SK-N-SH (cell line): ENCODE measurements around the gene FBXO40. TPM values are rescaled to one million over a fixed set of nuclear protein-coding genes. Genes with fewer than 3 reads are reported as not detected.

Experiments
- CTCF ChIA-PET: fragments of 300-600, 350-600 bp; formaldehyde crosslinking; extraction: SDS; loops from one replicate; lab custom pipeline; 2021; lab: Yijun Ruan, JAX
- POLR2A ChIA-PET: fragments of 350-600 bp; sonication (Branson Sonifier 250); formaldehyde crosslinking; extraction: SDS; loops from one replicate; lab custom pipeline; 2020; ENCODE audit warnings: antibody characterized with exemption, inconsistent platforms; lab: Yijun Ruan, JAX
- DNase-seq: peaks from one replicate; pipeline ENCODE4 v3.0.0; 2012
- H2AFZ ChIP-seq: fragments of 200-600 bp; sonication (generic); 2 replicates; pipeline ENCODE4 v1.8.1; 2016; ENCODE audit warnings: antibody characterized with exemption, mild to moderate bottlenecking, low read depth
- H3F3A ChIP-seq: fragments of 200-600 bp; sonication (generic); replicated peaks from 2 replicates; pipeline ENCODE3; 2016; ENCODE audit warnings: antibody characterized with exemption, mild to moderate bottlenecking; ENCODE audit not compliant: insufficient read depth
- H3K27ac ChIP-seq, 2 experiments: fragments of 200-500 bp in 1 of 2; fragments of 200-600 bp in 1 of 2; sonication (Bioruptor generic) in 1 of 2; sonication (generic), shearing (Covaris generic) in 1 of 2; 2 replicates each; pipeline versions ENCODE4 v1.5.1 to v1.6.1; 2014 to 2016; ENCODE audit warnings: low read depth in 2 of 2, inconsistent platforms in 1 of 2, low read length in 1 of 2, mild to moderate bottlenecking in 1 of 2, mixed read lengths in 1 of 2
- H3K27me3 ChIP-seq: fragments of 200-600 bp; sonication (generic), shearing (Covaris generic); 2 replicates; pipeline ENCODE4 v1.6.1; 2016; ENCODE audit warnings: mixed run types; ENCODE audit not compliant: insufficient read depth
- H3K36me3 ChIP-seq, 2 experiments: fragments of 200-500 bp in 1 of 2; fragments of 200-600 bp in 1 of 2; sonication (Bioruptor generic) in 1 of 2; sonication (generic) in 1 of 2; replicated peaks in 1 of 2; 2 replicates each; pipeline versions ENCODE3 to v1.5.1; 2014 to 2016; ENCODE audit warnings: low read length in 1 of 2, mild to moderate bottlenecking in 1 of 2; ENCODE audit not compliant: insufficient read depth in 2 of 2, control insufficient read depth in 1 of 2
- H3K4me1 ChIP-seq, 2 experiments: fragments of 200-500 bp in 1 of 2; fragments of 200-600 bp in 1 of 2; sonication (Bioruptor generic) in 1 of 2; sonication (generic), shearing (Covaris generic) in 1 of 2; 2 replicates each; pipeline versions ENCODE4 v1.5.1 to v1.6.1; 2014 to 2016; ENCODE audit warnings: low read depth in 1 of 2, low read length in 1 of 2, mixed run types in 1 of 2; ENCODE audit not compliant: insufficient read depth in 2 of 2, control insufficient read depth in 1 of 2
- H3K4me2 ChIP-seq: fragments of 200-600 bp; sonication (generic), shearing (Covaris generic); 2 replicates; pipeline ENCODE4 v1.6.1; 2017; ENCODE audit warnings: mixed run types
- H3K4me3 ChIP-seq, 2 experiments: fragments of 200-500 bp in 1 of 2; fragments of 200-600 bp in 1 of 2; sonication (Bioruptor generic) in 1 of 2; sonication (generic), shearing (Covaris generic) in 1 of 2; 2 replicates each; pipeline versions ENCODE4 v1.5.1 to v1.8.1; 2014 to 2016; ENCODE audit warnings: low read depth in 2 of 2, inconsistent platforms in 1 of 2, low read length in 1 of 2, mild to moderate bottlenecking in 1 of 2, mixed read lengths in 1 of 2, moderate library complexity in 1 of 2
- H3K79me2 ChIP-seq: fragments of 200-600 bp; sonication (generic); 2 replicates; pipeline ENCODE4 v1.8.1; 2017; ENCODE audit warnings: mild to moderate bottlenecking; ENCODE audit not compliant: insufficient read depth
- H3K9ac ChIP-seq: fragments of 200-600 bp; sonication (generic); 2 replicates; pipeline ENCODE4 v1.6.1; 2017; ENCODE audit warnings: mixed run types
- H3K9me2 ChIP-seq: fragments of 200-600 bp; sonication (generic); 2 replicates; pipeline ENCODE4 v1.6.1; 2017; ENCODE audit warnings: mixed run types
- H3K9me3 ChIP-seq: fragments of 200-600 bp; sonication (generic); 2 replicates; pipeline ENCODE4 v1.6.1; 2017; ENCODE audit warnings: mixed run types, mild to moderate bottlenecking, moderate library complexity
- H4K20me1 ChIP-seq: fragments of 200-600 bp; sonication (generic); 2 replicates; pipeline ENCODE4 v1.6.1; 2017; ENCODE audit warnings: mild to moderate bottlenecking, mixed run types; ENCODE audit not compliant: insufficient read depth
- CTCF ChIP-seq: fragments of 200-600 bp; sonication (generic); IDR thresholded peaks from 2 replicates; pipeline ENCODE4 v1.6.1; 2017; ENCODE audit warnings: antibody characterized with exemption, mild to moderate bottlenecking, moderate library complexity
- EP300 ChIP-seq, 2 experiments: IDR thresholded peaks; 2 replicates each; pipeline versions ENCODE4 v1.4.0 to v1.6.1; 2012; ENCODE audit warnings: borderline replicate concordance in 1 of 2, low read depth in 1 of 2, low read length in 1 of 2
- EZH2phosphoT487 ChIP-seq: fragments of 200-600 bp; sonication (generic); IDR thresholded peaks from 2 replicates; pipeline ENCODE4 v1.6.1; 2017; ENCODE audit warnings: low read depth, mixed run types, mild to moderate bottlenecking, antibody characterized with exemption, moderate library complexity, borderline replicate concordance
- FOXJ3 ChIP-seq: sonication (generic); formaldehyde crosslinking; IDR thresholded peaks from 2 replicates; pipeline ENCODE4 v1.5.1; 2020; ENCODE audit warnings: mild to moderate bottlenecking, missing genetic modification reagents
- FOXM1 ChIP-seq: IDR thresholded peaks from 2 replicates; pipeline ENCODE4 v1.4.0; 2012; ENCODE audit warnings: low read depth, mild to moderate bottlenecking
- MAX ChIP-seq: IDR thresholded peaks from 2 replicates; pipeline ENCODE4 v1.4.0; 2012; ENCODE audit warnings: low read depth
- PBX3 ChIP-seq: IDR thresholded peaks from 2 replicates; pipeline ENCODE4; 2012
- SIN3A ChIP-seq: IDR thresholded peaks from 2 replicates; pipeline ENCODE4 v1.6.1; 2012; ENCODE audit warnings: low read depth, mild to moderate bottlenecking, low read length, moderate library complexity, borderline replicate concordance
- SMC3 ChIP-seq: IDR thresholded peaks from 2 replicates; pipeline ENCODE4 v1.6.1; 2012; ENCODE audit warnings: low read depth, low read length, improper control_type of control experiment
- TCF12 ChIP-seq: IDR thresholded peaks from 2 replicates; pipeline ENCODE4 v1.4.0; 2012
- ZBTB33 ChIP-seq: IDR thresholded peaks from 2 replicates; pipeline ENCODE4 v1.4.0; 2012; ENCODE audit warnings: low read depth, borderline replicate concordance
- WGBS: methylation state at CpG from one replicate; pipeline ENCODE4 v1.1.6; 2017; ENCODE audit warnings: low lambda C conversion rate; 5-methylcytosine and 5-hydroxymethylcytosine counted together
- polyA plus RNA-seq, 3 experiments: library from polyadenylated mRNA; depleted of rRNA; stranded (reverse); fragments of >200 nt; gene quantifications; 2 replicates each; pipeline ENCODE4 v1.2.3, GENCODE V29; 2012

The FBXO40 gene
- polyA plus RNA-seq, 1 of the 3 experiments (the other 2 are of a cell fraction) = not detected

GRCh38 chr3:121661376-121661775, 68.2 kb downstream of the FBXO40 start:
- Histone ChIP-seq H3F3A (no peaks in the 10 kb centered on the region), H3K4me2 (no peak overlapping the region), H3K9me3 (no peaks in the 10 kb centered on the region), H2AFZ (no peak overlapping the region), H4K20me1 (no peaks in the 10 kb centered on the region), H3K4me3 (no peak overlapping the region), H3K4me1 (no peaks in the 10 kb centered on the region; a peak in 1 of 4 replicates), H3K9me2 (no peaks in the 10 kb centered on the region), H3K9ac (no peak overlapping the region), H3K27ac (no peak overlapping the region), H3K79me2 (no peaks in the 10 kb centered on the region), H3K27me3 (no peaks in the 10 kb centered on the region), H3K36me3 (peaks cover 31 to 47% of the 10 kb centered on the region in 2 experiments)
- TF ChIP-seq SMC3 (no peak), FOXJ3 (no peak), PBX3 (no peak), TCF12 (no peak), MAX (no peak), EZH2phosphoT487 (no peak), EP300 (IDR thresholded peaks at IDR 0.05; ENCODE audit: borderline replicate concordance in 1 of 2, low read depth in 1 of 2, low read length in 1 of 2) (no peak)
- WGBS = 96% methylated on average over 6 of the region's 6 CpGs
- ChIA-PET POLR2A (no interaction called here), CTCF (interaction anchor here (1.5 kb wide), 1 partner anchor 11 kb away, joined by 4 read pairs; no protein-coding TSS in a partner anchor)
- no peak for DNase-seq

GRCh38 chr3:121662742-121663141, 69.6 kb downstream of the FBXO40 start:
- Histone ChIP-seq H3K4me1 (no peaks in the 10 kb centered on the region; a peak in 1 of 4 replicates), H3K79me2 (no peaks in the 10 kb centered on the region), H3K9me3 (no peaks in the 10 kb centered on the region), H3K9ac (no peak overlapping the region)
- POLR2A ChIA-PET = no interaction called here
- TF ChIP-seq CTCF (no peak), SIN3A (no peak), PBX3 (no peak), MAX (no peak), ZBTB33 (no peak), FOXM1 (no peak)
- TF ChIP-seq, all 33 proteins: peak for 0
- no peaks in the 10 kb centered on the region for H3K9me2 ChIP-seq
- H4K20me1 ChIP-seq = no peaks in the 10 kb centered on the region
- H3F3A ChIP-seq = no peaks in the 10 kb centered on the region
- H3K4me2 ChIP-seq = no peak overlapping the region
- no peak overlapping the region for H3K4me3 ChIP-seq
- H2AFZ ChIP-seq = no peak overlapping the region
- H3K27me3 ChIP-seq = no peaks in the 10 kb centered on the region
- CTCF ChIA-PET = no interaction called here
- H3K36me3 ChIP-seq = peaks cover 42 to 61% of the 10 kb centered on the region in 2 experiments
- H3K27ac ChIP-seq = no peak overlapping the region
- no peak for DNase-seq
